Liver (tissue), 9 donors: ENCODE measurements around the gene GNB5. TPM values are rescaled to one million over a fixed set of nuclear protein-coding genes. Genes with fewer than 3 reads are reported as not detected.
A peak's percentile ranks its signal among the peaks of the same experiment; 100 is the strongest.

ENCODE experiments used
- DNase-seq: peaks from one replicate; pipeline ENCODE4 v3.0.0-alpha.2; 2017; ENCODE audit warnings: low spot score
- H3K27ac ChIP-seq, 2 donors: one replicate each; pipeline ENCODE4 v1.7.0; 2013; ENCODE audit warnings: inconsistent platforms in 2 of 2, low read length in 2 of 2, control low read depth in 1 of 2, low read depth in 1 of 2, mild to moderate bottlenecking in 1 of 2
- H3K27me3 ChIP-seq, 4 donors: one replicate each; pipeline versions ENCODE4 v1.6.1 to v1.7.0; 2013; ENCODE audit warnings: low read length in 3 of 4, inconsistent platforms in 1 of 4, mild to moderate bottlenecking in 1 of 4, moderate library complexity in 1 of 4; ENCODE audit not compliant: control insufficient read depth in 4 of 4, insufficient read depth in 4 of 4
- H3K36me3 ChIP-seq, 4 donors: one replicate each; pipeline versions ENCODE4 v1.6.1 to v1.7.0; 2013; ENCODE audit warnings: low read length in 3 of 4, mild to moderate bottlenecking in 3 of 4, low read depth in 1 of 4, moderate library complexity in 1 of 4; ENCODE audit not compliant: control insufficient read depth in 4 of 4, insufficient read depth in 3 of 4
- H3K4me1 ChIP-seq, 4 donors: one replicate each; pipeline versions ENCODE4 v1.6.1 to v1.7.0; 2013; ENCODE audit warnings: low read length in 3 of 4, mild to moderate bottlenecking in 3 of 4, moderate library complexity in 1 of 4; ENCODE audit not compliant: control insufficient read depth in 4 of 4, insufficient read depth in 4 of 4
- H3K4me3 ChIP-seq, 3 donors: one replicate each; pipeline versions ENCODE4 v1.6.1 to v1.7.0; 2013; ENCODE audit warnings: low read length in 3 of 3, control low read depth in 1 of 3, low read depth in 1 of 3, mild to moderate bottlenecking in 1 of 3
- H3K9ac ChIP-seq, 2 donors: one replicate each; pipeline ENCODE4 v1.7.0; 2013; ENCODE audit warnings: low read length in 2 of 2, mild to moderate bottlenecking in 2 of 2, moderate library complexity in 2 of 2, control low read depth in 1 of 2, low read depth in 1 of 2
- H3K9me3 ChIP-seq, 4 donors: one replicate each; pipeline versions ENCODE4 v1.6.1 to v1.7.0; 2013; ENCODE audit warnings: low read length in 3 of 4; ENCODE audit not compliant: control insufficient read depth in 4 of 4
- ATF3 ChIP-seq: IDR thresholded peaks from 2 replicates; pipeline ENCODE4 v1.6.1; 2016; ENCODE audit warnings: antibody characterized with exemption
- CTCF ChIP-seq: fragments of 150-350 bp; IDR thresholded peaks from 2 replicates; pipeline ENCODE4 v1.5.1; 2017; ENCODE audit warnings: improper control_type of control experiment, low read depth, low read length; ENCODE audit not compliant: missing input control
- EGR1 ChIP-seq, 2 donors: IDR thresholded peaks; 2 replicates each; pipeline ENCODE4 v1.6.1; 2016 to 2018; ENCODE audit warnings: antibody characterized with exemption in 2 of 2, low read depth in 2 of 2
- FOXA1 ChIP-seq: IDR thresholded peaks from 2 replicates; pipeline ENCODE4 v1.6.1; 2016; ENCODE audit warnings: antibody characterized with exemption
- FOXA2 ChIP-seq: IDR thresholded peaks from 2 replicates; pipeline ENCODE4 v1.6.1; 2016; ENCODE audit warnings: antibody characterized with exemption
- GABPA ChIP-seq, 2 donors: IDR thresholded peaks in 1 of 2; conservative IDR thresholded peaks in 1 of 2; 2 replicates each; pipeline ENCODE4 v1.6.1; 2016; ENCODE audit warnings: antibody characterized with exemption in 2 of 2, mild to moderate bottlenecking in 1 of 2, moderate library complexity in 1 of 2
- HNF4A ChIP-seq, 2 donors: conservative IDR thresholded peaks; 2 replicates each; pipeline ENCODE4 v1.6.1; 2016; ENCODE audit warnings: antibody characterized with exemption in 2 of 2, mild to moderate bottlenecking in 2 of 2
- HNF4G ChIP-seq: IDR thresholded peaks from 2 replicates; pipeline ENCODE4 v1.6.1; 2016; ENCODE audit warnings: antibody characterized with exemption
- JUND ChIP-seq, 2 donors: IDR thresholded peaks; 2 replicates each; pipeline ENCODE4 v1.6.1; 2016; ENCODE audit warnings: antibody characterized with exemption in 2 of 2
- MAX ChIP-seq: IDR thresholded peaks from 2 replicates; pipeline ENCODE4 v1.6.1; 2016; ENCODE audit warnings: antibody characterized with exemption
- NR2F2 ChIP-seq: IDR thresholded peaks from 2 replicates; pipeline ENCODE4 v1.6.1; 2016; ENCODE audit warnings: antibody characterized with exemption
- RAD21 ChIP-seq, 2 donors: IDR thresholded peaks; 2 replicates each; pipeline ENCODE4 v1.6.1; 2016; ENCODE audit warnings: antibody characterized with exemption in 2 of 2, mild to moderate bottlenecking in 2 of 2
- REST ChIP-seq: IDR thresholded peaks from 2 replicates; pipeline ENCODE4 v1.6.1; 2016; ENCODE audit warnings: antibody characterized with exemption, mild to moderate bottlenecking
- RXRA ChIP-seq, 2 donors: IDR thresholded peaks; 2 replicates each; pipeline ENCODE4 v1.6.1; 2017 to 2018; ENCODE audit warnings: antibody characterized with exemption in 2 of 2, mild to moderate bottlenecking in 1 of 2
- SP1 ChIP-seq: IDR thresholded peaks from 2 replicates; pipeline ENCODE4 v1.6.1; 2018; ENCODE audit warnings: antibody characterized with exemption, mild to moderate bottlenecking
- TAF1 ChIP-seq: conservative IDR thresholded peaks from 2 replicates; pipeline ENCODE4 v1.6.1; 2016; ENCODE audit warnings: antibody characterized with exemption, mild to moderate bottlenecking
- YY1 ChIP-seq: IDR thresholded peaks from 2 replicates; pipeline ENCODE4 v1.6.1; 2016; ENCODE audit warnings: antibody characterized with exemption, mild to moderate bottlenecking
- ZBTB33 ChIP-seq: IDR thresholded peaks from 2 replicates; pipeline ENCODE4 v1.6.1; 2016; ENCODE audit warnings: antibody characterized with exemption
- WGBS: extraction: QIAGEN DNeasy Blood & Tissue Kit; methylation state at CpG from one replicate; pipeline ENCODE4 v1.1.7; 2013; 5-methylcytosine and 5-hydroxymethylcytosine counted together
- polyA plus RNA-seq, 2 donors: library from polyadenylated mRNA; stranded (reverse) in 1 of 2; unstranded in 1 of 2; fragments of 200-250 nt in 1 of 2; fragments of >200 nt in 1 of 2; fragmentation: Nextera tagmentation in 1 of 2; extraction: Ambion mirVana in 1 of 2; gene quantifications; one replicate each; pipeline versions ENCODE4 v1.2.1 to v1.2.3, GENCODE V29; 2013 to 2015
- total RNA-seq, 2 donors: library from RNA; depleted of rRNA; stranded (reverse); fragments of >200 nt; gene quantifications; one replicate each; pipeline ENCODE4 v1.2.3, GENCODE V29; 2014
- donor health status: healthy.
- donor health status: healthy.
- donor health status: healthy.
- donor health status: healthy.
- donor health status: healthy.

The GNB5 gene
- total and polyA plus RNA-seq, 4 donors = 13.7 to 19.2 (median 15.7) TPM

- TF ChIP-seq TAF1 = no peak
- no peak for TF ChIP-seq GABPA (IDR thresholded peaks at IDR 0.05 in 1 of 2, conservative IDR thresholded peaks at IDR 0.05 in 1 of 2)
- peak; percentile 77 for TF ChIP-seq YY1
- no peak for TF ChIP-seq MAX
- no peak for TF ChIP-seq JUND (IDR thresholded peaks at IDR 0.05)
These were observed 51.4 kb downstream of the GNB5 start (continued) for GRCh38 chr15:52139599-52140462.

- peak overlapping the region in 1 of 2 donors; percentile 26 for H3K9ac ChIP-seq
- 71% methylated on average over 12 of the region's 12 CpGs for WGBS
- H3K4me3 ChIP-seq = no peak overlapping the region
- no peaks in the 10 kb centered on the region for H3K27me3 ChIP-seq
- no peaks in the 10 kb centered on the region for H3K36me3 ChIP-seq
- H3K27ac ChIP-seq = peak overlapping the region; percentile 79 to 82
- no peak for TF ChIP-seq FOXA1
- no peak for TF ChIP-seq JUND (IDR thresholded peaks at IDR 0.05)
- TF ChIP-seq EGR1 (IDR thresholded peaks at IDR 0.05; ENCODE audit: low read depth in 2 of 2) = no peak
- TF ChIP-seq RXRA (IDR thresholded peaks at IDR 0.05) = peak; percentile 59 to 78
- peak; percentile 72 for TF ChIP-seq REST
- TF ChIP-seq FOXA2 = no peak
- TF ChIP-seq NR2F2 = no peak
- TF ChIP-seq YY1 = peak; percentile 89
- TF ChIP-seq HNF4G = peak; percentile 34
- TF ChIP-seq GABPA (IDR thresholded peaks at IDR 0.05 in 1 of 2, conservative IDR thresholded peaks at IDR 0.05 in 1 of 2) = no peak
- TF ChIP-seq SP1 = peak; percentile 82
- no peak for TF ChIP-seq TAF1
- no peak for TF ChIP-seq ATF3
- peak in 1 of 2 donors; percentile 32 for TF ChIP-seq RAD21 (IDR thresholded peaks at IDR 0.05)
- TF ChIP-seq HNF4A (conservative IDR thresholded peaks at IDR 0.05) = peak; percentile 82 to 85
- peak; percentile 20 for TF ChIP-seq CTCF
- peak; percentile 66 for TF ChIP-seq MAX
- peak; percentile 13 for TF ChIP-seq ZBTB33
- DNase-seq = peak; percentile 55
- peaks cover 20 to 50% (median 38%) of the 10 kb centered on the region in 4 donors for H3K4me1 ChIP-seq
- H3K9me3 ChIP-seq = no peaks in the 10 kb centered on the region
These were observed 53.5 kb downstream of the GNB5 start for GRCh38 chr15:52137432-52138357.
